ENCODE data around the gene NELL2.
"Not testable (repeated sequence)": the region's sequence is repeated elsewhere in the genome, so short reads cannot be mapped to it uniquely, and the experiment has no call there.

NELL2 gene

DNA sequence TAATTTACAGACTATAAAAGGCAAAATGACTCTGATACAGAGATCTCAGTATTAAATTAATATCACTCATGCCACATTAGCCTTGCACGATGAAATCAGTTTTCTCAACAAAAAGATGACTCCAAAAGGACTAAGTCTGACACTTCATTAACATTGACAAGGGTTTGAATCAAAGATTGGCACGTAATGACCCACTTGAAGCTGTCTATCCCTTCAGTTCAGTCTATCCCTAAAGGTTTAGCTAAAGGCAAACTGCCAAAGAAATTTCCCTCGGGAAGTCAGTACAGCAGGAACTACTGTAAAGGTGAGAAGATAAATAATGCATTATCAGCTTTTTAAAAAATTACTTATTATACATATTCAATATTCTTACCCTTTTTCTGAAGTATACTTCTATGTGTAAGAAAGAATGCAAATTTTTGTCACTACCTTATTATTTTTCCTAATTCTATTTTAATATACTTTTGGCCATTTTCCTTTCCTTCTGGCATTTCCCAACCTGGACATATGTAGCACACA lies 127.1 kb downstream of the NELL2 start:
- in situ Hi-C loops (cut with HindIII; ENCODE audit: low pct_unique_long_range_greater_than_20kb, low sequenced_read_pairs): no loop called here
- no peak for TF ChIP-seq JUND (IDR thresholded peaks at IDR 0.05; ENCODE audit: low read depth)
- no peak for DNase-seq (ENCODE audit: low read depth in 1 of 2, low spot score in 1 of 2)

DNA sequence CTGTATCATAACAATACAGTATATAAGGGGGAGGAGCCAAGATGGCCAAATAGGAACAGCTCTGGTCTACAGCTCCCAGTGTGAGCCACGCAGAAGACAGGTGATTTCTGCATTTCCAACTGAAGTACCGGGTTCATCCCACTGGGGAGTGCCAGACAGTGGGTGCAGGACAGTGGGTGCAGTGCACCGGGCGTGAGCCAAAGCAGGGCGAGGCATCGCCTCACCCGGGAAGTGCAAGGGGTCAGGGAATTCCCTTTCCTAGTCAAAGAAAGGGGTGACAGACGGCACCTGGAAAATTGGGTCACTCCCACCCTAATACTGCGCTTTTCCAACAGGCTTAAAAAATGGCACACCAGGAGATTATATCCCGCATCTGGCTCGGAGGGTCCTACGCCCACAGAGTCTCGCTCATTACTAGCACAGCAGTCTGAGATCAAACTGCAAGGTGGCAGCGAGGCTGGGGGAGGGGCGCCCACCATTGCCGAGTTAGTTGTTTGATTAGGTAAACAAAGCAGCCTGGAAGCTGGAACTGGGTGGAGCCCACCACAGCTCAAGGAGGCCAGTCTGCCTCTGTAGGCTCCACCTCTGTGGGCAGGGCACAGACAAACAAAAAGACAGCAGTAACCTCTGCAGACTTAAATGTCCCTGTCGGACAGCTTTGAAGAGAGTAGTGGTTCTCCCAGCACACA lies 134.7 kb downstream of the NELL2 start:
- DNase-seq (ENCODE audit: low read depth in 1 of 2, low spot score in 1 of 2); in situ Hi-C loops (cut with HindIII; ENCODE audit: low pct_unique_long_range_greater_than_20kb, low sequenced_read_pairs): not testable (repeated sequence)

DNA sequence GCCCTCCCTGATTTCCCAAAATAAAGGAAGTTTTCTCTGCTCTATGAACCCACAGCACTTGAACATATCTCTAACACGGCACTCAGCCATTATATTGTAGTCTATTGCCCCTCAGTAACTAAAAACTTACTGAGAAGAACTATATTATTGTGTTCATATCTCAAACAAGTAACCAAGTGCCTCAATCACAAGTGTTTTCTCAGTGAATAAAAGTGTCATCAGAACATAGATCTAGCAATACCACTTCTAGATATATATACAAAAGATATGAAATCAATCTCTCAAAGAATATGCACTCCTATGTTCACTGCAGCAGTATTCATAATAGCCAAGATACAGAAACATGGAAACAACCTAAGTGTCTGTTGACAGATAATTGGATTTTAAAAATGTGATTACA lies 138.1 kb downstream of the NELL2 start:
- TF ChIP-seq JUND (IDR thresholded peaks at IDR 0.05; ENCODE audit: low read depth): no peak
- in situ Hi-C loops (cut with HindIII; ENCODE audit: low pct_unique_long_range_greater_than_20kb, low sequenced_read_pairs): no loop called here
- no peak for DNase-seq (ENCODE audit: low read depth in 1 of 2, low spot score in 1 of 2)

DNA sequence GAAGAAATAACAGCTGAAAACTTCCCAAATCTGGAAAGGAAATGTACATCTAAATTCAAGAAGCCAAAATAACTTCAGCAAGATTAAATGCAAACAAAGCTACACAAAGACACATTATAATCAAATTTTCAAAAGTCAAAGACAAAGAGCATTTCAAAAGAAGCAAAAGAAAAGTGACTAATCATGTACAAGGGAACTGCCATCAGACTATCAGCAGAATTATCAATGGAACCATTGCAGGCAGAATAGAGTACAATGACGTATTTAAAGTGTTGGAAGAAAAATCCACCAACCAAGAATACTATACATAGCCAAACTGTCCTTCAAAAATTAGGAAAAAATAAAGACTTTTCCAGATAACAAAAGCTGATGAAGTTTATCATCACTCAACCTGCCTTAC lies 147.5 kb downstream of the NELL2 start:
- DNase-seq (ENCODE audit: low read depth in 1 of 2, low spot score in 1 of 2): no peak
- no peak for TF ChIP-seq JUND (IDR thresholded peaks at IDR 0.05; ENCODE audit: low read depth)
- in situ Hi-C loops (cut with HindIII; ENCODE audit: low pct_unique_long_range_greater_than_20kb, low sequenced_read_pairs): no loop called here

DNA sequence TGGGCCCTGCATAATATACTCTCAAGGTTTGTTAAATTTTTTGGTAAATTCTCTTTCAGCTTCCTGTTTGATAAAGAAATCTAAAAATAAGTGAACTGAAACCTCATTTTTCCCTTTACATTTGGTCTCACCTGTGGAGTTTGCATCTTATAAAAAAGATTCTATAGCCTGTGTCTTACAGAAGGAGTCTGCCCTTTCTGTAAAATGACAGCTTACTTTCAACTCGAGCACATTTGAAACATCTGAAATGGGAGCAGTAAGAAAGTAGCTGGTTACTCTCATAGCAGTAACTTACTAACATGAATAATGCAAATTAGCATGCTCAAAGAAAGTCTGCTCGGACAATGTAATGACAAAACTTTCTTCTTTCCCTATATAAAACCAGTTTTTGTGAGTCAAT lies 155.8 kb downstream of the NELL2 start:
- in situ Hi-C loops (cut with HindIII; ENCODE audit: low pct_unique_long_range_greater_than_20kb, low sequenced_read_pairs): no loop called here
- TF ChIP-seq JUND (IDR thresholded peaks at IDR 0.05; ENCODE audit: low read depth): no peak
- DNase-seq (ENCODE audit: low read depth in 1 of 2, low spot score in 1 of 2): no peak

DNA sequence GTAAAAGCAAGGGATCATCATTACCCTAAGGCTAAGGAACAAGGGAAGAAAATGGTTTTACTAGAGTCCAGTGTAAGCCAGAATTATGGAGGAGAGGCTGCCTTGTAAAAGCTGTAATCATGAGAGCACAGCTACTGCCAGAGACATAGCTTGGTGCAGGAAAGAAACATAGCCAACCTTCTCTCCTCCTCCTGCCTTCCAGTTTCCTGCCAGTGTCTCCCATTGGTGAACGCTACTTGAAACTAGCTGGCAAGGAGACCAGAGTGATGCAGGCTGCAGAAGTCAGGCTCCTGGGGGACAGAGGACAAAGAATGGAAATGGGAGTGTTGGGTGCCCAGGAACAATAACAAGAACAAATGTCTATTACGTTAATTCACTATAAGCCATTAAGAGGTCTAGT lies 158.5 kb downstream of the NELL2 start:
- in situ Hi-C loops (cut with HindIII; ENCODE audit: low pct_unique_long_range_greater_than_20kb, low sequenced_read_pairs): no loop called here
- no peak for TF ChIP-seq JUND (IDR thresholded peaks at IDR 0.05; ENCODE audit: low read depth)

DNA sequence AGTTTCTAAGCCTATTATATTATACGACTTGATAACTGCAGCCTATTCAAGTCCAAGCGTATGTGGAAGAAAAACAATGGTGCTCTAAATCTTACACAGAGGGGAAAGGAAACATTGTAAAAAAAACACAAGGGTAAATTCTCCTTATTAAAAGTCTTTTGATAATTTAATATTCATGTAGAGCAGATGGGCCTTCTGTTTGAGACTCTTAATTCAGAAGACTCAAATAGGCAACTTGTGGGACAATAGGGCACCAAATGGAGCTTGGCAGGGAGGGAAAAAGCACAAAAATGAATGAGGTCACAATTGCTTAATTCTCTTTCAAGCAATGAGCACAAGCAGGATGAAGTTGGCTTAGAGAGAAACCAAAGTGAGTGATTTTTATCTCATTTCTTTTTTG lies 159.4 kb downstream of the NELL2 start:
- in situ Hi-C loops (cut with HindIII; ENCODE audit: low pct_unique_long_range_greater_than_20kb, low sequenced_read_pairs): no loop called here
- no peak for DNase-seq (ENCODE audit: low read depth in 1 of 2, low spot score in 1 of 2)
- no peak for TF ChIP-seq JUND (IDR thresholded peaks at IDR 0.05; ENCODE audit: low read depth)

More for the DNA sequence above, 158.5 kb downstream of the NELL2 start:
- DNase-seq (ENCODE audit: low read depth in 1 of 2, low spot score in 1 of 2): peak in 1 of 2 experiments; percentile 9

DNA sequence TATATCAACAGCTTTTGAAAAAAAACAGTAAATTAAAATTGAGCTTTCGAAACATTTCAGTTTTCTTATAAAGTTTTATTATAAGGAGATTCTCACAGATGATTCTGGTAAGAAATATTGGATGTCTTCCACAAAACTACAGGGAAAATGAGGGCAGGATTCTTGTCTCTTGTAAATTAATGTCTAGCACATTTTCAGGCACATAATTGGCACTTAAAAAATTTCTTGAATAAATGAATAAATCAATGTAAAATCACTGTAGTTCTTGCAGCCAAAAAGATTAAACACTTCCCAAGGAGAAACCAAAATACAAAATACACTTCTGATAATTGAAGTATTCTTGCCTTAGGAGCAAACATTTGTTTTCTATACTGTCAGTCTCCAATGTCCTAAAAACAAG lies 164.4 kb downstream of the NELL2 start:
- DNase-seq (ENCODE audit: low read depth in 1 of 2, low spot score in 1 of 2): no peak
- in situ Hi-C loops (cut with HindIII; ENCODE audit: low pct_unique_long_range_greater_than_20kb, low sequenced_read_pairs): no loop called here
- TF ChIP-seq JUND (IDR thresholded peaks at IDR 0.05; ENCODE audit: low read depth): no peak

DNA sequence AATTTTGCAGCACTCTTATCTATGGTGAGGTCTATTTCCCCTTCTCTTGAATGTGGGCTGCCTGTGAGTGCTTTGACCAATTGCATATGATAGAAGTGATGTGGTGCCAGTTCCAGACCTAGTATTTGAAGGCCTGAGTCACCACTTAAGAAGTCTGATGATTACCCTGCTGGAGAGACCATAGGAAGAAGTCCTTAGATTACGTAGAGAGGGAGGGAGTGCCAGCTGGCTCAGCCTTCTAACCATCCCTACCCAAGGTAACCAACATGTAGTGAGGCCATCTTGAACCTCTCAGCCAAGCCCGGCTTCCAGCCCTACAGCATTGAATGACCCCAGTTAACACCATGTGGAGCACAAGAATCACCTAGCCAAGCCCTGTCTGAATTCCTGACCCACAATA lies 166.9 kb downstream of the NELL2 start:
- in situ Hi-C loops (cut with HindIII; ENCODE audit: low pct_unique_long_range_greater_than_20kb, low sequenced_read_pairs): no loop called here
- no peak for TF ChIP-seq JUND (IDR thresholded peaks at IDR 0.05; ENCODE audit: low read depth)
- no peak for DNase-seq (ENCODE audit: low read depth in 1 of 2, low spot score in 1 of 2)

DNA sequence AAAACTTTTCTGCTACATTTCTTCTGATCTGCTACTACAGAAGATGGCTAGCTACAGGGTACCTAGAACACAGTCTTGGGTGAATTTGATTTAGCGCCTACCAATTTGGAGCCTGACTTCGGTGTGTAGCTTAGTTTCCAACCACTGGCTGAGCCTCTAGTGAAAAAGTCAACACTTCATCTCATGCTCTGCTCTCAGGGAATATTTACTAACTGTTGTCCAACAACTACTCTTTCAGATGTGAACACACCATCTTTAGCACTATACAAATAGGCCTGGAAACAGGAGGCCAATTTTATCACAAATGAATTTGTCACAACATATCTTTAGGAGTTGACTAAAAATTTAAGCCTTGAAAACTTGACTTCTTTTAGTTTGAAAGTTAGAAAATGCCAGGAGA lies 167.9 kb downstream of the NELL2 start:
- no peak for DNase-seq (ENCODE audit: low read depth in 1 of 2, low spot score in 1 of 2)
- in situ Hi-C loops (cut with HindIII; ENCODE audit: low pct_unique_long_range_greater_than_20kb, low sequenced_read_pairs): no loop called here
- no peak for TF ChIP-seq JUND (IDR thresholded peaks at IDR 0.05; ENCODE audit: low read depth)

DNA sequence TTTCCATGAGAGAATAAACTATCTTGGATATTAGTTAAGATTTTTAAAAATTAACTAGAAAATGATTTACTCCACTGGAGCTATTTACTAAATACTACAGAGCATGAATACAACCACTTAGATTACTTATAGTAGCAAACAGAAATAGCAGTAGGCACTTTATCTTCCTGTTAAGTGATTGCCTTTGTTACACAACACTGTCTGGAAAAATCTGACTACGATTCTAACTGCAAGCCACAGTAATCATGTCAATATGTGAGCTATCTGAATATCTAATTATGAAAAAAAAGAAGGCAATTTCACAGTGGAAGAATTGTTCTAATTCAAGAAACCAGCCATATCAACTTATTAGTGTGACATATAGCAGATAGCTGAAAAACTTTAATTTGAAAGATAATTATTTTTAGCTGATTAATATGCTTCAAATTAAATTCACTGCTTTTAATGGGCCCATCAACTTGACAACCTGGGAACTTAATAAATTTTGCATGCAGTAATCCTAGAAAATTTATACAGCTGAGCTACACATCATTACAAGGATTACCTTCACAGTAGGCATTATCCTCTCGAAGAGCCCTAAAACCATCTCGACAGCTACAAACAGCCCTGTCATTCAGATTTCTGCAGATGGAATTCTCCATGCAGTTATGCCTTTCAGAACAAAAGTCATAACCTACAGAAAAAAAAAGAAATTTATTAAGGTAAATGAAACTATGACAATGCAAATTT lies 172.8 kb downstream of the NELL2 start:
- no peak for DNase-seq (ENCODE audit: low read depth in 1 of 2, low spot score in 1 of 2)
- in situ Hi-C loops (cut with HindIII; ENCODE audit: low pct_unique_long_range_greater_than_20kb, low sequenced_read_pairs): no loop called here
- no peak for TF ChIP-seq JUND (IDR thresholded peaks at IDR 0.05; ENCODE audit: low read depth)

DNA sequence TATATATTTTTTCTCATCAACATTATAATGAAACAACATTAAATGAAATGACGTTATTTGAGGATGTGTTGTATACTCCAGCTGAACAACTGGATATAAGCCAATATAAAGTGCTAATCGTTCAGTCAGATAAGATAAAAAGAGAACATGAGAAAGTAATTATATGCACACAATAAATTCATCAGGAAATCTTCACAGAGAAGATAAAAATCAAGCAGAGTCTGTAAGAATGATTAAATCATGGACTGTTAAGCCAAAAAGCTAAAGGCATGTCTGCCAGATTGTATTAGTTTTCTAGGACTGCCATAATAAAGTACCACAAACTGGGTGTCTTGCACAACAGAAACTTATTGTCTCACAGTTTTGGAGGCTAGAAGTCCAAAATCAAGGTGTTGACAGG lies 178.6 kb downstream of the NELL2 start:
- in situ Hi-C loops (cut with HindIII; ENCODE audit: low pct_unique_long_range_greater_than_20kb, low sequenced_read_pairs): no loop called here
- no peak for DNase-seq (ENCODE audit: low read depth in 1 of 2, low spot score in 1 of 2)
- no peak for TF ChIP-seq JUND (IDR thresholded peaks at IDR 0.05; ENCODE audit: low read depth)

DNA sequence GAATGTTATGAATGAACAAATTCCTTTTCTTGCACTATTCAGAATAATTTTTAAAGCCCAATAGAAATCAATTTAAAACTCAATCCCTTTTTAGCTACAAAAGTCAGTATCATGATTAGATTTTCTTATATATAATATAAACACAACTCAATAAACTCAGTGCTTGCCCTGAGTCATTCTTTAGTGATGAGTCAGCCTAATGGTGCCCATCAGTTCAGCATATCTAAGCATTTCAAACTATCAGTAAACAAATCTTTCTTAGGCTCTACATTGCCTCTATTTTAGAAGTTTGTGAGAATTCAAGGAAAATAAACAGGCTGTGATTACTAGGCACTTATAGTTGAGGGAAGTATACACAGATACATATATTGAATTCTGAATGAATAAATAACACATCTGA lies 179.6 kb downstream of the NELL2 start:
- DNase-seq (ENCODE audit: low read depth in 1 of 2, low spot score in 1 of 2): no peak
- in situ Hi-C loops (cut with HindIII; ENCODE audit: low pct_unique_long_range_greater_than_20kb, low sequenced_read_pairs): no loop called here
- TF ChIP-seq JUND (IDR thresholded peaks at IDR 0.05; ENCODE audit: low read depth): no peak

Data from T47D (cell line).